Spleen (tissue), 11 donors: ENCODE data around the gene ZNF135. TPM values are rescaled to one million over a fixed set of nuclear protein-coding genes. Genes with fewer than 3 reads are reported as not detected.

Experiments used
- DNase-seq: peaks from one replicate; pipeline ENCODE4 v3.0.0-alpha.2; 2020
- H3K27ac ChIP-seq, 8 donors: fragments of 200-600 bp; sonication (generic) in 7 of 8; 1 replicate in 4 of 8; 2 replicates in 4 of 8; pipeline versions ENCODE4 v1.5.0 to v1.8.0; 2016 to 2021; ENCODE audit warnings: inconsistent platforms in 4 of 8, mild to moderate bottlenecking in 4 of 8, moderate library complexity in 1 of 8
- H3K27me3 ChIP-seq, 7 donors: fragments of 200-600 bp; sonication (generic) in 6 of 7; replicated peaks in 1 of 7; 1 replicate in 4 of 7; 2 replicates in 3 of 7; pipeline versions ENCODE4 v1.5.0 to v1.8.0; 2016 to 2021; ENCODE audit warnings: inconsistent platforms in 3 of 7, mild to moderate bottlenecking in 1 of 7
- H3K36me3 ChIP-seq, 6 donors: fragments of 200-600 bp; sonication (generic) in 5 of 6; 1 replicate in 4 of 6; 2 replicates in 2 of 6; pipeline versions ENCODE4 v1.5.0 to v1.8.0; 2016 to 2021; ENCODE audit warnings: inconsistent platforms in 2 of 6
- H3K4me1 ChIP-seq, 6 donors: fragments of 200-600 bp; sonication (generic) in 5 of 6; 1 replicate in 3 of 6; 2 replicates in 3 of 6; pipeline versions ENCODE4 v1.5.0 to v1.8.0; 2016 to 2021; ENCODE audit warnings: inconsistent platforms in 3 of 6
- H3K4me3 ChIP-seq, 8 donors: fragments of 200-600 bp; sonication (generic) in 7 of 8; 1 replicate in 4 of 8; 2 replicates in 4 of 8; pipeline versions ENCODE4 v1.5.0 to v1.8.0; 2016 to 2021; ENCODE audit warnings: inconsistent platforms in 4 of 8, mild to moderate bottlenecking in 4 of 8, moderate library complexity in 2 of 8
- H3K9me3 ChIP-seq, 8 donors: fragments of 200-600 bp; sonication (generic) in 7 of 8; 1 replicate in 4 of 8; 2 replicates in 4 of 8; pipeline versions ENCODE4 v1.5.0 to v1.8.0; 2016 to 2021; ENCODE audit warnings: inconsistent platforms in 4 of 8
- CTCF ChIP-seq, 11 experiments: fragments of 200-600 bp in 7 of 11; fragments of 450-650 bp in 4 of 11; sonication (generic) in 4 of 11; IDR thresholded peaks in 8 of 11; conservative IDR thresholded peaks in 3 of 11; 1 replicate in 7 of 11; 2 replicates in 4 of 11; pipeline versions ENCODE4 v1.4.0 to v1.8.0; 2016 to 2021; ENCODE audit warnings: antibody characterized with exemption in 11 of 11, inconsistent platforms in 4 of 11, mild to moderate bottlenecking in 1 of 11
- POLR2A ChIP-seq, 3 donors: fragments of 450-650 bp; IDR thresholded peaks; one replicate each; pipeline ENCODE4 v1.5.1; 2017; ENCODE audit warnings: antibody characterized with exemption in 3 of 3, mild to moderate bottlenecking in 1 of 3
- POLR2AphosphoS5 ChIP-seq, 3 donors: sonication (generic); formaldehyde crosslinking; IDR thresholded peaks; one replicate each; pipeline ENCODE4 v1.5.1; 2017; ENCODE audit warnings: antibody characterized with exemption in 3 of 3
- WGBS, 5 donors: extraction: QIAGEN DNeasy Blood & Tissue Kit in 3 of 5; methylation state at CpG; one replicate each; pipeline versions ENCODE4 v1.1.5 to v1.1.7; 2013 to 2018; 5-methylcytosine and 5-hydroxymethylcytosine counted together
- intact Hi-C: fragments of 100-400 bp; cut with DNase I; formaldehyde crosslinking; loops from one replicate; pipeline ENCODE4 v1.15.0; 2023; ENCODE audit warnings: low total_unique reads
- polyA plus RNA-seq, 3 donors: library from polyadenylated mRNA; stranded (reverse); fragments of 200-250 nt; gene quantifications; one replicate each; pipeline ENCODE4 v1.2.1, GENCODE V29; 2013
- total RNA-seq, 7 donors: library from RNA; depleted of rRNA in 3 of 7; stranded (reverse); fragments of >200 nt in 3 of 7; fragmentation: NEBNext Ultra II Directional in 4 of 7; extraction: Animal tissue kit (Norgen Biotek cat#: 25700) in 4 of 7; gene quantifications; one replicate each; pipeline versions ENCODE4 v1.1.0 to v1.2.1, GENCODE V29; 2016 to 2021
- donor health status: healthy with polysubstance abuse.
- donor health status: DM: no; HTN: no; CAD: no; lungs with moderate emphysema.
- donor health status: DM: no; HTN: no; CAD: no.
- donor health status: Bipolar disorder and iron deficiency.
- donor health status: healthy.
- donor health status: DM: no; HTN: no; CAD: no.
- donor health status: DM: yes; HTN: yes; CAD: no.

Gene ZNF135
- total and polyA plus RNA-seq, 10 donors = 3.6 to 9.4 (median 7.0) TPM

GRCh38 chr19:58089846-58090245 is 30.8 kb downstream of the ZNF135 start:
- Histone ChIP-seq H3K4me3 (no peak overlapping the region), H3K36me3 (peaks cover 1 to 62% (median 23%) of the 10 kb centered on the region in 6 donors), H3K9me3 (peaks cover 0 to 98% (median 92%) of the 10 kb centered on the region in 8 donors), H3K4me1 (no peaks in the 10 kb centered on the region), H3K27ac (no peak overlapping the region), H3K27me3 (no peaks in the 10 kb centered on the region)
- WGBS, 5 donors = 94 to 97% (median 96%) methylated on average over 14 to 16 of the region's 16 CpGs
- no peak for DNase-seq
- TF ChIP-seq POLR2AphosphoS5 (IDR thresholded peaks at IDR 0.05) (peak in 1 of 3 donors; percentile 53), POLR2A (IDR thresholded peaks at IDR 0.05) (no peak), CTCF (IDR thresholded peaks at IDR 0.05 in 8 of 11, conservative IDR thresholded peaks at IDR 0.05 in 3 of 11) (no peak)
- intact Hi-C loops = no loop called here

DNA sequence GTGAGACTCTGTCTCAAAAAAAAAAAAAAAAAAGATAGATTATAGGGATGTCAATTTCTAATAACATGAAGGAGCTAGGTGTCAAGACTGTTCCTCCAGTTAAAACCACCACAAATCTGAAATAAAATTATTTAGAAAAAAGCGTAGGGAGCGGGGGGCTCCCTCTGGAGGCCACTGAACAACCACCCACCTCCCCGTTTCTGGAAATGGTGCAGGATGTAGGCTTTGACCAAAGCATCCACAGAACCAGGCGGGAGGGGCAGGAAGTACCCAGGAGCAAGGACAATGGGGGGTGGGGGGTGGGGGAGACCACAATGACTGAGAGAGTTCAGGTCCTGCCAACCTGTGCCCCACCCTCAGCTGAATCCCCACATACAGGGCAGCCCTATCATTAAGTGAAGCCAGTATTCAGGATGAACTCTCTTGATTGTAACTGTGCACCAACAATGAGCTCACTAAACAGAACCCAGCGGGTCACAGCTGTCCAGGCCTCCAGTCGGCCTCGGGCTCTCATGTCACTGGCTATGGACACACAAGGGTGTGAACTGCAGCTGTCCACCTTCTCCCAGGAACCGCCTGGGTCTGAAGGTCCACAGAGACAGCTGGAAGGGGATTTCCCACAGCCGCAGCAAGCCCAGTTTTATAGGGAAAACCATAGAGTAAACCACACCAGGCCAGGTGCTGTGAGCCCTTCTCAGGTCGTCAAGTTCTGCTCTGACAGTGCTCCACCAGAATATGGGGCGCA is 32.3 kb downstream of the ZNF135 start:
- intact Hi-C loops = no loop called here
- no peak overlapping the region for H3K4me3 ChIP-seq

GRCh38 chr19:58093071-58093470 is 34.0 kb downstream of the ZNF135 start:
- intact Hi-C loops = no loop called here
- no peak for DNase-seq
- Histone ChIP-seq H3K36me3 (peaks cover 0 to 41% (median 0%) of the 10 kb centered on the region in 6 donors), H3K9me3 (peaks cover 0 to 90% (median 82%) of the 10 kb centered on the region in 8 donors), H3K27me3 (no peaks in the 10 kb centered on the region), H3K4me3 (no peak overlapping the region), H3K4me1 (peaks cover 0 to 19% (median 12%) of the 10 kb centered on the region in 6 donors), H3K27ac (no peak overlapping the region)
- 94 to 98% (median 95%) methylated on average over 6 to 7 of the region's 7 CpGs for WGBS, 5 donors
- TF ChIP-seq POLR2AphosphoS5 (IDR thresholded peaks at IDR 0.05) (no peak), CTCF (IDR thresholded peaks at IDR 0.05 in 8 of 11, conservative IDR thresholded peaks at IDR 0.05 in 3 of 11) (no peak), POLR2A (IDR thresholded peaks at IDR 0.05) (no peak)

More for the DNA sequence above, 32.3 kb downstream of the ZNF135 start:
- WGBS, 5 donors = 72 to 88% (median 86%) methylated on average over 10 to 11 of the region's 11 CpGs
- no peak overlapping the region for H3K27ac ChIP-seq
- TF ChIP-seq POLR2A (IDR thresholded peaks at IDR 0.05) = no peak
- no peak for TF ChIP-seq CTCF (IDR thresholded peaks at IDR 0.05 in 8 of 11, conservative IDR thresholded peaks at IDR 0.05 in 3 of 11)
- TF ChIP-seq POLR2AphosphoS5 (IDR thresholded peaks at IDR 0.05) = no peak
- peaks cover 0 to 57% (median 9%) of the 10 kb centered on the region in 6 donors for H3K36me3 ChIP-seq
- no peak for DNase-seq
- no peaks in the 10 kb centered on the region for H3K27me3 ChIP-seq
- H3K9me3 ChIP-seq = peaks cover 0 to 98% (median 91%) of the 10 kb centered on the region in 8 donors
- peaks cover 0 to 6% (median 3%) of the 10 kb centered on the region in 6 donors for H3K4me1 ChIP-seq

DNA sequence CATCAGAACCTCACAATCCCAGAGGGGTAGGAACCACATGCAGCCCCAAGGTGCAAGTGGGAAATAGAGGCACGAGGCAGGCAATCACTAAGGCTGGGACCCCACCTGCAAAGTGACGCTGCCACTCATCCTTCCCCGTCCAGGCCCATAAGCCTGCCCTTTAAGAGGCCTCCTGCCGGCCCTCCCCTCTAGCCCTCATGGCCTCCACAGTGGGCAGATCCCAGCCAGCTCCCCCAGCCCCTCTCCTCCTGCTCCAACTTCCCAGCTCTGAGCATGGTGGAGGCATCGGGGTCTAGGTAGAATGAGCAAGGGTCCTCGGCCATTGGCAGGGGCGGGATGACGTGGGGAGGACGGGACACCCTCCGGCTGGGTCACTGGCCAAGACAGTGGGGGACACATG is 36.2 kb downstream of the ZNF135 start:
- WGBS, 5 donors = 92 to 100% (median 96%) methylated on average over 9 to 10 of the region's 10 CpGs
- intact Hi-C loops = no loop called here

More for the DNA sequence above, 36.2 kb downstream of the ZNF135 start:
- Histone ChIP-seq H3K4me1 (peaks cover 0 to 25% (median 16%) of the 10 kb centered on the region in 6 donors), H3K9me3 (peaks cover 0 to 89% (median 74%) of the 10 kb centered on the region in 8 donors), H3K36me3 (peaks cover 0 to 27% (median 0%) of the 10 kb centered on the region in 6 donors), H3K27ac (no peak overlapping the region), H3K27me3 (no peaks in the 10 kb centered on the region), H3K4me3 (no peak overlapping the region)
- DNase-seq = no peak
- no peak for TF ChIP-seq POLR2AphosphoS5 (IDR thresholded peaks at IDR 0.05)
- TF ChIP-seq CTCF (IDR thresholded peaks at IDR 0.05 in 8 of 11, conservative IDR thresholded peaks at IDR 0.05 in 3 of 11) = no peak
- TF ChIP-seq POLR2A (IDR thresholded peaks at IDR 0.05) = no peak
